ENCODE results near the gene CLDN10. TPM values are rescaled to one million over a fixed set of nuclear protein-coding genes. Genes with fewer than 3 reads are reported as not detected.

CLDN10 gene
- total RNA-seq, 1 donor from 2014 or later = not detected

Other genes starting within 250 kb of the CLDN10 start
- gene DZIP1, start 92.0 kb downstream of the CLDN10 start, total RNA-seq = 23.0 and 27.9 TPM in 2 replicates
- gene DNAJC3, start 124.4 kb downstream of the CLDN10 start, total RNA-seq = 33.9 and 42.5 TPM in 2 replicates

Data from myocyte (in vitro differentiated cells).